HepG2 (cell line): Measurements from ENCODE around the gene ALOX5. TPM values are rescaled to one million over a fixed set of nuclear protein-coding genes. Genes with fewer than 3 reads are reported as not detected.

Source experiments
- BRD4 ChIP-seq: sonication (generic); formaldehyde crosslinking; IDR thresholded peaks from 2 replicates; pipeline ENCODE4 v1.4.0; 2020; ENCODE audit warnings: missing genetic modification reagents
- EZH2 ChIP-seq: conservative IDR thresholded peaks from 2 replicates; pipeline ENCODE4 v1.6.1; 2012; ENCODE audit warnings: mild to moderate bottlenecking, low read depth, low read length, moderate library complexity
- SKIL ChIP-seq: sonication (generic); formaldehyde crosslinking; IDR thresholded peaks from 2 replicates; pipeline ENCODE4 v1.8.0; 2022; ENCODE audit warnings: missing genetic modification reagents, mild to moderate bottlenecking, moderate library complexity, borderline replicate concordance
- SRY ChIP-seq: sonication (generic); formaldehyde crosslinking; IDR thresholded peaks from 2 replicates; pipeline ENCODE4 v1.8.0; 2022; ENCODE audit warnings: mild to moderate bottlenecking, missing genetic modification reagents
- ZNF687 ChIP-seq: sonication (generic); formaldehyde crosslinking; IDR thresholded peaks from 2 replicates; pipeline ENCODE4 v1.5.1; 2020; ENCODE audit warnings: mild to moderate bottlenecking, missing genetic modification reagents, moderate library complexity
- ZNF883 ChIP-seq: sonication (generic); formaldehyde crosslinking; IDR thresholded peaks from 2 replicates; pipeline ENCODE4 v1.5.1; 2020; ENCODE audit warnings: mild to moderate bottlenecking, missing genetic modification reagents; ENCODE audit errors: not compliant biosample characterization
- polyA plus RNA-seq, 8 experiments: library from polyadenylated mRNA; depleted of rRNA in 3 of 8; stranded (reverse) in 7 of 8; unstranded in 1 of 8; fragments of >200 nt; fragmentation: Illumina TruSeq in 4 of 8; extraction: Trizol in 4 of 8; gene quantifications; 2 replicates each; pipeline versions ENCODE4 v1.2.1 to v1.2.3, GENCODE V29; 2011 to 2016; ENCODE audit warnings: low read depth in 4 of 8, missing spikeins in 1 of 8, mixed read lengths in 1 of 8; ENCODE audit not compliant: insufficient read depth in 1 of 8
- total RNA-seq, 5 experiments: library from RNA; depleted of rRNA; stranded (reverse); fragments of >200 nt; fragmentation: Illumina TruSeq; extraction: Trizol; gene quantifications; 2 replicates each; pipeline ENCODE4 v1.2.3, GENCODE V29; 2016; ENCODE audit warnings: low read depth in 1 of 5

The ALOX5 gene
- total and polyA plus RNA-seq, 2 of the 13 experiments (the other 11 are each of a cell fraction or from before 2014, with no cell fraction given): 0.04 TPM; not detected in 1

GRCh38 chr10:45373576-45374349 lies at the start of gene ALOX5 (continued):
- TF ChIP-seq ZNF687 (CRISPR knock-in tag) (peak; percentile 19; the same call in 1 of the 2 replicates), SRY (CRISPR knock-in tag) (no peak), EZH2 (0 out of 2 replicates have a peak, but pooled peaks have one; percentile 62), BRD4 (CRISPR knock-in tag) (no peak), SKIL (CRISPR knock-in tag) (no peak), ZNF883 (peak; percentile 48)
